Vagina (tissue), 2 donors: ENCODE results near the gene NPTXR.

Source experiments
- CTCF ChIP-seq, 3 experiments: fragments of 450-650 bp in 2 of 3; fragments of 200-600 bp in 1 of 3; sonication (generic) in 1 of 3; IDR thresholded peaks; one replicate each; pipeline ENCODE4 v1.5.1; 2017 to 2019; ENCODE audit warnings: antibody characterized with exemption in 3 of 3, mild to moderate bottlenecking in 2 of 3, moderate library complexity in 2 of 3
- POLR2A ChIP-seq, 2 donors: fragments of 450-650 bp; IDR thresholded peaks; one replicate each; pipeline ENCODE4 v1.6.1; 2017; ENCODE audit warnings: antibody characterized with exemption in 2 of 2, mild to moderate bottlenecking in 2 of 2, moderate library complexity in 2 of 2
- POLR2AphosphoS5 ChIP-seq, 2 donors: sonication (generic); formaldehyde crosslinking; IDR thresholded peaks; one replicate each; pipeline ENCODE4 v1.9.0; 2017; ENCODE audit warnings: antibody characterized with exemption in 2 of 2, mild to moderate bottlenecking in 2 of 2, low read depth in 1 of 2; ENCODE audit not compliant: insufficient read depth in 1 of 2

- TF ChIP-seq CTCF (IDR thresholded peaks at IDR 0.05) (no peak), POLR2AphosphoS5 (IDR thresholded peaks at IDR 0.05; ENCODE audit: insufficient read depth in 1 of 2, low read depth in 1 of 2) (no peak), POLR2A (IDR thresholded peaks at IDR 0.05) (no peak)
Observed at GRCh38 chr22:38786631-38787030, 57.2 kb downstream of the NPTXR start.
